GM21737 (cell line): ENCODE measurements around the gene NSD2.
A peak's percentile ranks its signal among the peaks of the same experiment; 100 is the strongest.

Source experiments
- ATAC-seq: cut with Tn5 transposase; IDR thresholded peaks from one replicate; pipeline ENCODE4 v1.9.1; 2021; ENCODE audit warnings: mild to moderate bottlenecking, moderate library complexity; ENCODE audit not compliant: unreplicated experiment

Gene NSD2

DNA sequence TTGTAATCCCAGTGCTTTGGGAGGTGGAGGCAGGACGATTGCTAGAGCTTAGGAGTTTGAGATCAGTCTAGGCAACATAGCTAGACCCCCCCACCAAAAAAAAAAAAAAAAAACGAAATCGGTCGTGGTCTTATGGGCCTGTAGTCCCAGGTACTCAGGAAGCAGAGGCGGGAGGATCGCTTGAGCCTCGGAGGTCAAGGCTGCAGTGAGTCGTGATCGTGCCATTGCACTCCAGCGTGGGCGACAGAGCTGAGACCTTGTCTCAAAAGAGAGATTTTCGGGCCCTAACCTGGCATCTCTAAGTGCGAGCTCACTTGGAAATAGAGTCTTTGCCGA lies 8.3 kb upstream of the NSD2 start:
- ATAC-seq: no peak

DNA sequence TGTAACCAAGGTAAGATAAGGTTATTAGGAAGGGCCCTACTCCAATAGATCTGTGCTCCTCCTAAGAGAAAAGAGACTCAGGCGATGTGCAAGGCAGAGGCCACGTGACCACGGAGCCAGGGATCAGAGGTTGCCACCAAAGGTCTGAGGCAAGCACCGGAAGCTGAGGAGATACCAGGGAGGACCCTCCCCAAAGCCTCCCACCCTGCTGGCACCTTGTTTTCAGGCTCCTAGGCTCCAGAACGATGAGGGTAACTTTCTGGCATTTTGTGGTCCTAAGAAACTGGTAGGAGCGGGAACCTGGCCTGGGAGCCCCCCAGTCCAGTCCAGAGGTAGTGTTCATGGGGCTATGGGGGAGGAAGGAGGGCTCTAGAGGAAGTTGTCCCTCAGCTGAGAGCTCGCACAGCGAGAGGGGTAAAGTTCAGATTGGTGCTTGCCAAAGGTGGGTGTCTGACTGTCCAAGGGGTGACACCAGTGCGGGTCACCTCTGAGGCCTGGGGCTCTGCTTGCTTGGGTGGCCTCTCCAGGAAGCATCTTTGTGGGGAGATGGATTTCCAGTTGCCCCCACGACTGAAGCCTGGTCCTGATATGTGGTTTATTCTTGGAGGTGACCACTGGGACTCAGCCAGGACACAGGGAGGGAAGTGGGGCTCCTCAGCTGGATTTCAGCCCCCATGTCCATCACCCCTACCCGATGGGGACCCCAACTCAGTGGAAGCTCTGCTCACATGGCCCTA lies 7.7 kb upstream of the NSD2 start:
- no peak for ATAC-seq

DNA sequence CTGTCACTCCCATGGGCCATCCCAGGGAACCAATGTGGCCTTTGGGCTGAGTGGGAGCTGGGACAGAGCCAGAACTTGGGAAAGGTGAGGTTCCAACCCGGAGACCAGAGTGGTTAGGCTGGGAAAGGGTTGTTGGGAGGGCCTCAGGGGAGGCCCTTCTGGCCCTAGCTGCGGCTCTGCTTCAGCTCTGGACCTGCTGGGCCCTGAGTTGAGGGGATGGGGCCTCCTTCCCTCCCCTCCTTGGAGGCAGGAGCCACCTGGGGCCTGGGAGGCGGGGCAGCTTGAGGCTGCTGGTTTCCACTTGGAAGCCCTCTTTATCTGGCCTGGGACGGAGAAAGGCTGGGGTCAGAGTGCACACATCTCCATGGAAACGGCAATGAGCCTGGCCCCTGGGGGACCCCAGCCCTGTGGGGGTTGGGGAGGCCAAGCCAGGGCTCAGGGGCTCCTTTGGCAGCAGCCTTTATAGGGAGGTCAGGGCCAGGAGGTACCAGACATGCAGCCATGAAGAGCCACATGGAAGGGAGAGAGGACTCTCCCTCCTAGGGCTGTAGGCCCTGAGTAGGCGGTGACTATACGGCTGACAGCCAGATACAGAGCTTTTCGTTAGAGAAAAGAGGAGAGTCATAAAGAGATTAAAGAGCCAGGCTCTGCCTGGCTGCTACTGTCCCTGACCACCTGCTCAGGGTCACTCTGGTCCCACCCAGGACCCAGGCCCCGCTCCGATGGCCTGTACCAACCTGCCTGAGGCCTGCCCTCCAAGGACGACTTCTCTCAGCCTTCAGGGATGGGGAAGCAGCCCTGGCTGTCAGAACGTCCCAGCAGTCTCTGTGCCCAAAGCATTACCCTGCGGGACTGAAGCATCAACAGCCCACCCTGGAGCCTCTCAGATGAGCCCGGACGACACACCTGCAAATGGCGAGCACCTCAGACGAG lies 6.9 kb upstream of the NSD2 start:
- no peak for ATAC-seq

DNA sequence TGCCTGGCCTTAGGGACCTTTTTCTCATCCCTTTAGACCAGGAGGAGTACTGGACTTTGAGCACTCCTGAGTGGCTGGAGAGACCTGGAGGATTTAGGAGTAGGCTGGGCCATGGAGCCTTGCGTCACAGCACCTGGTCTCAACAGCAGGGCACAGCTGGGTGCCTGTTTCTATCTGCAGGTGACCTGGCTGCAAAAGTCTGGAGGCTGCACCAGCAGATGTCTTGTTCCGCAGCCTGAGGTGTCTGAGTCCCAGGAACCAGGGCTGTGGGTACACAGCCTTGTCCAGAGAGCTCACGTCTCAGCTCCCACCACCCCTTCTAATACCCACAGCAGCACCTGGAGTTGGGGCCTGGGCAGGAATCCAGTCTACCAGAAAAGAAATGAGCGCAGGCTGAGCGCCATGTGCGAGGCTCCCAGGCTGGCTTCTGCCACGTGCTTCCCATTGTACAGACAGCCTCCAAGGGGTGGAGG lies 5.0 kb upstream of the NSD2 start:
- no peak for ATAC-seq

DNA sequence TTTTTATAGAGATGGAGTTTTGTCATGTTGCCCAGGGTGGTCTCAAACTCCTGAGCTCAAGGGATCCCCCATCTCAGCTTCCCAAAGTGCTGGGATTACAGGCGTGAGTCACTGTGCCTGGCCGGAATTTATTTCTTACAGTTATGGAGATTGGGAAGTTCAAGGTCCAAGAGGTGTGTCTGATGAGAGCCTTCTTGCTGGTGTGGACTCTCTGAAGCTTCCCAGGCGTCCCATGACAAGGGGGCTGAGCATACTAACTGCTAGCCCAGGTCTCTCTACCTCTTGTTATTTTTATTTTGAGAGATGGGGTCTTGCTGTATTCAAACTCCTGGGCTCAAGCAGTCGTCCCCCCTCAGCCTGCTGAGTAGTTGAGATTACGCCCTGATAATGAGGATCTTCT lies 2.9 kb upstream of the NSD2 start:
- no peak for ATAC-seq

DNA sequence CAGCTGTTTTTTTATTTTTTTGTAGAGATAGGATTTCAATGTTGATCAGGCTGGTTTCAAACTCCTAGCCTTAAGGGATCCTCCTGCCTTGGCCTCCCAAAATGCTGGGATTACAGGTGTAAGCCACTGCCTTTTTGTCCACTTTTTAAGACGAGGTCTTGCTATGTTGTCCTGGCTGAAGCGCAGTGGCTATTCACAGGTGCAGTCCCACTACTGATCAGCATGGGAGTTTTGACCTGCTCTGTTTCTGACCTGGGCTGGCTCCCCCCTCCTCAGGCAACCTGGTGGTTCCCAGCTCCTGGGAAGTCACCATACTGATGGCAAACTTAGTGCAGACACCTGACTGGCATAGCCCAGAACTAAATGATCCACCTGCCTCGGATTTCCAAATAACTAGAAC lies 2.3 kb upstream of the NSD2 start:
- ATAC-seq: no peak

DNA sequence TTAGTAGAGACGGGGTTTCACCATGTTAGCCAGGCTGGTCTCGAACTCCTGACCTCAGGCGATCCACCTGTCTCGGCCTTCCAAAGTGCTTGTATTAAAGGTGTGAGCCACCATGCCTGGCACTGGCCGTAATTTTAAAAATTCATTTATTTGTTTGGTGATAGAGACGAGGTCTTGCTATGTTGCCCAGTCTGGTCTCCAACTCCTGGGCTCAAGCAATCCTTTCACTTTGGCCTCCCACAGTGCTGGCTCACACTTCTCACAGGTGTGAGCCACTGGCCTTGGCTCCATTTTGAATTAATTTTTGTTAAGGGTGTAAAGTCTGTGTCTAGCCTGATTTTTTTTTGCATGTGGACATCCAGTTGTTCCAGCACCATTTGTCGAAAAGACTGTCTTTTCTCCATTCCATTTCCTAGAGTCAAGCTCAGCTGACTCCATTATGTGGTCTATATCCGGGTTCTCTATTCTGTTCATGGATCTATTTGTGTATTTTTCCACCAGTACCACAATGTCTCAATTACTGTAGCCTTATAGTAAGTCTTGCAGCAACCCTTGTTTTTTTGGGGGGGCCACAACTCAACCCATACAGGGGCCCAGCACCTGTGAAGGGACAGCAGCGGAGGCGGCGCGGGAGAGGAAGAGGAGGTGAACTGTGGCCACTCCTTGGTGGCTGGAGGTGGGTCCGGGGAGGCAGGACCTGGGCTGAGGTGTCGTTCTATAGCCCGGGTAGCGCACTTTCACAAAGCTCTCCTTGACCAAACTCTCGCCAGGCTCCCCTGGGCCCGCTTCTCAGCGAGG lies 1.5 kb upstream of the NSD2 start:
- peak; percentile 0 for ATAC-seq

DNA sequence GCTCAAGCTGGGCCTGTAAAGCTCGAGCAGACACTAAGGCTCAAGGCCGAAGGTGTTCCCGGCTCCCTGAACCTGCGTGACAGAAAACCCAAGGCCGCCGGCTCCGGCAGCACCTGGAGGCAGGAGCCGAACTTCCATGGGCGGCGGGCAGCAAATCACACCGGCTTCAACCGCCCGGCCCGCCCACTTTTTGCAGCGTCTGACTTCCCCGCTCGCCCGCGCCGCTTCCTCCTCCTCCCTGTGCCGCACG lies 940 bp upstream of the NSD2 start:
- ATAC-seq: peak; percentile 42

DNA sequence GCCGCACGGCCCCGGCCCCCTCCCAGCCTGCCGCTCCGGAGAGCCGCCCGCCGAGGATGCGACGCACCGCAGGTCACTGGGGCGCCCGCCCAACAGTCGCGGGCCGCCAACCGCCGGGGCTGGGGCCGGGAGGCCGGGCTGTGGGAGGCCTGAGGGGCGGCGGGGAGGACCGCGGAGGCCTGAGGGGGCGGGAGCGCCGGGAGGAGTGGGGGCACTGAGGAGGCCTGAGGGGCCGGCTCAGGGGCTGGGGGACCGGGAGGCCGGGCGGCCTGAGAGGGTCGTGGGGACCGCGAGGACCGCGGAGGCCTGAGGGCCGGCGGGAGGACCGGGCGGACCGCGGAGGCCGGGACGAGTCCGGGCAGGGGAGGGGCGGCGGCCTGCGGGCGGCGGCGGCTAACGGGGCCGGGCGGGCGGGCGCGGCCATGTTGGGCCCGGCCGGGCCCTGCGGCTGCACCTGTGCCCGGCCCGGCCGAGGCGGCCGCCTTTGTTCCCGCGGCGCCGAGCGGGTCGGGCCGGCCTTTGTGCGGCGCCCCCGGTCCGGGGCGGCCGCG lies 353 bp downstream of the NSD2 start:
- ATAC-seq: peak; percentile 5

DNA sequence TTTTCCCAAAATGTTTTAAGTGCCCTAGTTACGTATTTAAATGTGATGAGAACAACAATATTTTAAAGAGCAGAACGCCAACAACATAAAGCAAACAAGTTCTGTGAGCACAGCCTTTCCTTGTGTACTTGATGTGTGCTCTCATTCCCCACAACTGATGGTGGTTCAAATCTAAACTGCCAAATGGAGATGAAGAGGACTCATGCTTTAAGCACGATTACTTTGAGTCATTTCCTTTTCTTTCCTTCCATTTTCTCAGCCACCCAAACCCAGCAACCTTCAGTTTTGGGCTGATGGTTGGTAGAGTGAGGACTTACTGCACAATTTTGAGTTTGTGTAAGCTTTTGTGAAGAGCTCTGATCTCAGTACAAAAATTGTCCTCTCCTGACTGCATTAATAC lies 1.7 kb downstream of the NSD2 start:
- ATAC-seq: no peak

DNA sequence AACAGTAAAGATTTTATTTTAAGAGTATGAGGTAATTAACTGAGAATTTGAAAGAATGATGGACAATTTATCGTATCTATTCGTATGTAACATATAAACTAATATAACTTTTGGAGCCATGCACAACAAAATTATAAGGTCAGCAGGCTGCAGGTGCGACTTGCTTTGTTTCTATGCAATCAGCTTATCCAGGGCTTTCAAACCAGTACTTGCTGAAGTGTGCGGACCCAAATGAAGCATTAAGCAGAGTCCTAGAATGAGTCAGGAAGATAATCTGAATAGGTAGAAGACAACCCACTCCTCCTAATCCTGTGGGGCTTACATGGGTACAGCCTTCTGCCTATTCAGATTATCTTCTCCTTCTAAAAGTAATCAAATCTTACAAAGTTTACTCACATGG lies 2.1 kb downstream of the NSD2 start:
- no peak for ATAC-seq

DNA sequence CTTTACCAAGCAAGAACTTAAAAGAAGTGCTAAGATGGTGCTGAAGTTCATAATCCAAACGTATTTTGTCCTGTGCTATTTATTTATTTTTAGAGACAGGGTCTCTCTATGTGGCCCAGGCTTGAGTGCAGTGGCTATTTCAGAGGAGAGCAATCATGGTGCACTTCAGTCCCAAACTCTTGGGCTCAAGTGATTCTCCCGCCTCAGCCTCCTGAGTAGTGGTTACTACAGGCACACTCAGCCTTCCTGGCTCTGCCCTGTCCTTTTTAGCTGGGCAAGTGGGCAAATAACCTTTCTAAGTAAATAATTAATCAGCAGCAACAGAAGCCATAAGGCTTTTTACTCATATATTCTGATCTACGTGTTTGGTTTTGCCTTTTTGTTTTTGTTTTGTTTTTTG lies 2.6 kb downstream of the NSD2 start:
- no peak for ATAC-seq

DNA sequence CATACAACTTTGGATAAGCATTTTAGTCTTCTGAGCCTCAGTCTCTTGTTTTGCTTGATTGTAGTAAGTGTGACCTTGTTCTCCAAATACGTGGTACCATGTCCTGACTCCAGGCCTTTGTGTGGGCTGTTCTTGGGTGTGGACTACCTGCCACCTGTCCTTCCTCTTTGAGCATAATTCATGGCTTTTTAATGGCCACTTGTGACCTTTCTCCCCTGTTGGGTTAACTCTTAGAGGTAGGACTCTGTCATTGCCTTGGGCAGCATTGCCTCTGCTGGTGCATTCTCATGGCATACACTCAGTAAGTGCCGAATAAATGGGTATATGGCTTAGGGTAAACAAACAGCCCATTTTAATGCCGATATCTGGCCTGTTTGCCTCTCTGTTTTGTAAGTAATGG lies 3.0 kb downstream of the NSD2 start:
- no peak for ATAC-seq

DNA sequence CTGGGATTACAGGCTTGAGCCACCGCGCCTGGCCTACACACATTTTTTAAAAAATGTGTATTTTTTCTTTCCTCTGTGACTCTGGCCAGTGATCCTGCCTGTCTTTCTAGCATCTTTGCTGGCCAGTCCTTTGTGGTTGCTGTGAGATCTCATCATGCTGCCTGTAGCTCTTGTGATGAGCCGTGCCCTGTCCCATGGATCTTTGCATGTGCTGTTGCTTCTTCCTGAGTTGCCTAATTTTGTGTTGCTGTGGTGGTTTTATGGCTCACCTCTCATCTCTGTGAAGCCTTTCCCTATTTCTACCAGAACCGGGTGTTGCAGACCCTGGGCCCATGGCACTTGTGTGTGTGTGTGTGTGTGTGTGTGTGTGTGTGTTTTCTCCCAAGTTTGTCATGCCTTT lies 8.3 kb downstream of the NSD2 start:
- no peak for ATAC-seq

DNA sequence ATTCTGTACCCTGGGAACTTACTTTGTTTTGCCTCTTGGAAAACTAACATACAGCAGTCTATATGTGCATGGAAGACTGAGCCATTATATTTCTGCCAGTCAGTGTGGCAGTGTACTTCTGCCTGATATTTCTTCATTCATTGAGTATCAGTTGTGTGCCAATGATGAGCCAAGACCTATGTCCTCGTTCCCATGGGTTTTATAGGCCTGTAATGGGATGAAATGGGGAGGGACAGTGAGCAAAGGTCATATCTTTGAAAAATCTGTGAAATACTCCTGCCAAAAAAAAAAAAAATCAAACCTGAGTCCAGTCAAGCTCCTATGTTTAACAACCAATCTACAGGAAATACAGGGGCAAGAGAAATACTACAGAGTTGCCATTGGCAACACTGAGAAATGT lies 9.1 kb downstream of the NSD2 start:
- no peak for ATAC-seq

DNA sequence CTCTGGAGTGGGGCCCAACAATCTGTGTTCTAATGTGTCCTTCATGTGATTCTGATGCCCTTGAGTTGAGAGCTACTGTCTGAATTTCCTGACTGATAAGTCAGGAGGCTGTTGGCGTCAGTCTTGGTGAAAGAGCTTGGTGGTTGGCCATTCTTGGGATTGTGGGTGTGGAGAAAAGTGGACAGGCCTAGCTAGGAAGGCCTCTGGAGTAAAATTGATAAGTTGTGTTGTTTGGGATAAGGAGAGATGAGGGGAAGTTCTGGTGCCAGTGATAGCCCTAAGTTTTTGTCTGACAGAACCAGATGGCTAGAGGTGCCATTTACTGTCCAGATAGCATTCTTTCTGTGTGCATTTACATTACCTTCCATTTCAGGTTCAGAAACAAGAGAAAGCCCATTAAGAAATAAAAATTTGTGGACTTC lies 11.7 kb downstream of the NSD2 start:
- no peak for ATAC-seq

DNA sequence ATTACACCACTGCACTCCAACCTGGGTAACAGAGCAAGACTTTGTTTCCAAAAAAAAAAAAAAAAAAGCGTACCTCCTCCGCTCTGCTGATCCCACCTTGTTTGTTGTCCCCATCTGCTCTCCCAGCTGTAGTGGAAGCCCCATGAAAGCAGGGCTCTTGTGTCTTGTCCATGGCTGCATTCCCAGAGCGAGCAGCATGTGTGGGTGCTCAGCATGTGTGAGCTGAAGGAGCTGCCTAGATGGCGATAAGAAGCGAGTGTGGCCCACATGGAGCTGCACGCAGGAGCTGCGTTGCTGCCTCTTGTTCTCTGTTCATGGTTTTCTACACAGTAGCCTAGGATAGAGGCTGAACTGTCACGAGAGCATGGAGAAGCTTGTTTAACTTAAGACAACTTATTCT lies 12.4 kb downstream of the NSD2 start:
- ATAC-seq: no peak

DNA sequence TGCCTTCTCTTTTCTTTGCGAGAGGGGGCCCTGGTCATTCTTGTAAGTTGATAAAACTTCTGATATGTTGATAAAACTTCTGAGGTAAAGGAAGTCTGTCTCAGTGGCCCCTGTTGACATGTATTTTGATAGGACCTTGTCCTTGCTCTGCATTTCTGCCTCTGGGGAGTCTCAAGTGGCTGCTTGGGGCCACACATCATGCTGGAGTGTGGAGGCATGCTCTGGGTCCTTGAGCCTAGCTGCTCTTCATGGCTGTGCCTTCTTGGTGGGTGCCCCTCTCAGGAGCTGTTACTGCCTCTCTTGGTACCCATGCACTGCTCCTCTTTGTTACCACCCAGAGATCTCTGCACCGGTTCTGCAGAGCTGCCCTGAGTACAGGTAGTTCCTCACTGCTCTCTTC lies 14.2 kb downstream of the NSD2 start:
- ATAC-seq: no peak

DNA sequence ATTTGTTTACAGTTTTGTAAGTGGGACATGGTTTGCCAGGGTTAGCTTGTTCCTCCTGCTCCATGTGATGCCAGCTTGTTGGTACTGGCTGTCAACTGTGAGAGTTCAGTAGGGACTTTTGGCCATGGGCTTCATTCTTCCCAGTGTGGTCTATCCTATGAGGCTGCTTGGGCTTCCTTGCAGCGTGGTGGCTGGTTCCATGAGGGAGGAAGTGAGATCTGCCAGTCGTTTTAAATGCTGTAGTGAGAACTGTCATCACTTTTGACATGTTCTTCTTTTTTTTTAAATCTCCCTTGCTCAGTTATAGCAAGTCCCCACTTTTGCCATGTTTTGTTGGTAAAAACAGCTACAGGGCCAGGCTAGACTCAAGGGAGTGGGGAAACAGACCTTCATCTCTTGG lies 15.9 kb downstream of the NSD2 start:
- no peak for ATAC-seq

DNA sequence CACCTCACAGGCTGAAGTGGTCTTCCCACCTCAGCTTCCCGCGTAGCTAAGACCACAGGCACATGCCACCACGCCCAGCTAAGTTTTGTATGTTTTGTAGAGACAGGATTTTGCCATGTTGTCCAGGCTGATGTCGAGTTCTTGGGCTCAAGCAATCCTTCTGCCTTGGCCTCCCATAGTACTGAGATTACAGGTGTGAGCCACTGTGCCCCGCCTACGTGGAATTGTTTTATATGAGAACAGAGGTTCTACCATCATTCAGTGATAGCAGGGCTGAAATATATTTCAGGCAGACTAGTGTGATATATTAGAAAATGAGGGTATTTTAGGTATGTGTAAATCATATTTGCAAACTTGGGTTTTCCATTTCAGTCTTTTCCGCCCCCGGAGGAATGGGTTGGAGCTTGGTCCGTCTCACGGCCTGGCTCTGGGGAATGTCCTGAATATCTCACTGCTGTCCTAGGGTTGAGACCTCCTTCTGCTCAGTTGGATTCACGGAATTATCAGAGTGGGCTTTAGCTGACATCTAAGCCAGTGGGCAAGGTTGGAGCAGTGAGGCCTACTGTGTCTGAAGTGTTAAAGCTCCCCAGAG lies 19.9 kb downstream of the NSD2 start:
- ATAC-seq: no peak

DNA sequence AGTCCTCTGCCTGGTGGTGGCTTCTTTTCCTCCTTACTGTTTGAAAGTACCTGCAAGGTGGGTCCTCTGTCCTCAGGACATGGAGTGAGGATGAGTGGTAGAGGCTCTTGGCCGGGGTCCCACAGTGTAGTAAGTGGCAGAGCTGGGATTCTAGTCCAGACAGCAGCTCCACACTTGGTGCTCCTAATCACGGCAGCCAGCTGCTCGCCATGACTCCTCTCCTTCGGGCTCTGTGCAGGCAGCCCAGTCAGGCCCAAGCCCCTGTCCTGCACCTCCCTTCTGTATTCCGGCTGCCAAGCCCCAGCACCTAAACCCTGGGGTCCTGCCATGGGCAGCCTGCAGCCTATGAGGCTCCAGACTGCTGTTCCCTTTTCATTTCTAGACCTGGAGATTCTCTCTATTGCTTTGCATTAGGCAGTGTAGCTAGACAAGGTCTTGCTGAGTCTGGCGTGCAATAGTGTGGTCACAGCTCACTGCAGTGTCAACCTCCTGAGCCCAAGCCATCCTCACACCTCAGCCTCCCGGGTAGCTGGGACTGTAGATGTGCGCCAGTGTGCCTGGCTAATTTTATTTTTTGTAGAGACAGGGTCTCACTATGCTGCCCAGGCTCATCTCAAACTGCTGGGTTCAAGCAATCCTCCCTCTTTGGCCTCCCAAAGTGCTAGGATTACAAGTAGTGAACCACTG lies 24.9 kb downstream of the NSD2 start:
- no peak for ATAC-seq
